HG03025 (cell line): ENCODE results near the gene DTNBP1.

Experiments
- ATAC-seq: cut with Tn5 transposase; IDR thresholded peaks from one replicate; pipeline ENCODE4 v1.9.1; 2021; ENCODE audit warnings: mild to moderate bottlenecking, moderate library complexity; ENCODE audit not compliant: unreplicated experiment, low FRiP score

Gene DTNBP1

GRCh38 chr6:15536198-15536955 is 126.5 kb downstream of the DTNBP1 start:
- no peak for ATAC-seq

GRCh38 chr6:15535495-15536197 is 127.2 kb downstream of the DTNBP1 start:
- no peak for ATAC-seq

- ATAC-seq: no peak
Measured at GRCh38 chr6:15534974-15535373, 127.9 kb downstream of the DTNBP1 start.

- ATAC-seq: no peak
Measured at GRCh38 chr6:15533379-15534026, 129.3 kb downstream of the DTNBP1 start.

GRCh38 chr6:15531973-15532372 is 130.9 kb downstream of the DTNBP1 start:
- ATAC-seq: no peak

GRCh38 chr6:15530411-15530810 is 132.4 kb downstream of the DTNBP1 start:
- no peak for ATAC-seq

GRCh38 chr6:15528870-15529269 is 134.0 kb downstream of the DTNBP1 start:
- ATAC-seq: no peak

GRCh38 chr6:15527838-15528617 is 134.8 kb downstream of the DTNBP1 start:
- ATAC-seq: no peak

GRCh38 chr6:15526212-15526701 is 136.6 kb downstream of the DTNBP1 start:
- ATAC-seq: no peak

GRCh38 chr6:15524861-15525401 is 137.9 kb downstream of the DTNBP1 start:
- ATAC-seq: no peak

- no peak for ATAC-seq
Measured at GRCh38 chr6:15523679-15524630, 138.9 kb downstream of the DTNBP1 start.

GRCh38 chr6:15522856-15523529 is 139.8 kb downstream of the DTNBP1 start:
- no peak for ATAC-seq

- ATAC-seq: no peak
Measured at GRCh38 chr6:15522427-15522826, 140.4 kb downstream of the DTNBP1 start.

- no peak for ATAC-seq
Measured at GRCh38 chr6:15522026-15522425, 140.8 kb downstream of the DTNBP1 start.

GRCh38 chr6:15521582-15521981 is 141.2 kb downstream of the DTNBP1 start:
- no peak for ATAC-seq

- no peak for ATAC-seq
Measured at GRCh38 chr6:15520626-15521203, 142.1 kb downstream of the DTNBP1 start.

GRCh38 chr6:15519681-15520080 is 143.1 kb downstream of the DTNBP1 start:
- no peak for ATAC-seq

GRCh38 chr6:15518878-15519277 is 143.9 kb downstream of the DTNBP1 start:
- no peak for ATAC-seq
